Islet precursor cell (in vitro differentiated cells): ENCODE data around the gene KIZ.

ENCODE experiments used
- DNase-seq: peaks from one replicate; pipeline ENCODE4 v3.0.0-alpha.2; 2018

Gene KIZ

GRCh38 chr20:21105429-21106170, 20.3 kb upstream of the KIZ start:
- DNase-seq, result no peak

- DNase-seq, result no peak
Observed at GRCh38 chr20:21106171-21107017, 19.5 kb upstream of the KIZ start, which contains the start of gene LINC00237. TSS of gene LINC00237 (minus strand) at chr20:21106358.

GRCh38 chr20:21109144-21109543, 16.7 kb upstream of the KIZ start:
- no peak for DNase-seq

GRCh38 chr20:21110811-21111210, 15.1 kb upstream of the KIZ start:
- DNase-seq, result no peak

GRCh38 chr20:21111416-21111815, 14.5 kb upstream of the KIZ start:
- DNase-seq, result no peak

GRCh38 chr20:21113697-21114096, 12.2 kb upstream of the KIZ start:
- no peak for DNase-seq

- DNase-seq, result no peak
Observed at GRCh38 chr20:21114584-21114983, 11.3 kb upstream of the KIZ start.

- no peak for DNase-seq
Observed at GRCh38 chr20:21117521-21117920, 8.4 kb upstream of the KIZ start.

GRCh38 chr20:21118138-21118537, 7.7 kb upstream of the KIZ start:
- no peak for DNase-seq

GRCh38 chr20:21118782-21119181, 7.1 kb upstream of the KIZ start:
- DNase-seq, result no peak

GRCh38 chr20:21124190-21124589, 1.7 kb upstream of the KIZ start:
- no peak for DNase-seq

GRCh38 chr20:21125072-21125848, 622 bp upstream of the KIZ start:
- DNase-seq, result peak; percentile 76

- DNase-seq, result no peak
Observed at GRCh38 chr20:21126581-21126870, 644 bp downstream of the KIZ start.

- no peak for DNase-seq
Observed at GRCh38 chr20:21127201-21127981, 1.5 kb downstream of the KIZ start.

GRCh38 chr20:21129861-21130260, 4.0 kb downstream of the KIZ start:
- no peak for DNase-seq

- DNase-seq, result no peak
Observed at GRCh38 chr20:21133404-21133803, 7.5 kb downstream of the KIZ start.

GRCh38 chr20:21133917-21134622, 8.2 kb downstream of the KIZ start:
- no peak for DNase-seq

- DNase-seq, result no peak
Observed at GRCh38 chr20:21134883-21135493, 9.1 kb downstream of the KIZ start.

- DNase-seq, result no peak
Observed at GRCh38 chr20:21136015-21136732, 10.3 kb downstream of the KIZ start.

GRCh38 chr20:21137078-21137477, 11.2 kb downstream of the KIZ start:
- no peak for DNase-seq
